HG03280 (cell line): Measurements from ENCODE around the gene RIMS4.
"Not testable (repeated sequence)": the region's sequence is repeated elsewhere in the genome, so short reads cannot be mapped to it uniquely, and the experiment has no call there.

Experiments
- ATAC-seq: cut with Tn5 transposase; IDR thresholded peaks from one replicate; pipeline ENCODE4 v1.9.1; 2021; ENCODE audit warnings: mild to moderate bottlenecking, moderate library complexity; ENCODE audit not compliant: unreplicated experiment

The RIMS4 gene

DNA sequence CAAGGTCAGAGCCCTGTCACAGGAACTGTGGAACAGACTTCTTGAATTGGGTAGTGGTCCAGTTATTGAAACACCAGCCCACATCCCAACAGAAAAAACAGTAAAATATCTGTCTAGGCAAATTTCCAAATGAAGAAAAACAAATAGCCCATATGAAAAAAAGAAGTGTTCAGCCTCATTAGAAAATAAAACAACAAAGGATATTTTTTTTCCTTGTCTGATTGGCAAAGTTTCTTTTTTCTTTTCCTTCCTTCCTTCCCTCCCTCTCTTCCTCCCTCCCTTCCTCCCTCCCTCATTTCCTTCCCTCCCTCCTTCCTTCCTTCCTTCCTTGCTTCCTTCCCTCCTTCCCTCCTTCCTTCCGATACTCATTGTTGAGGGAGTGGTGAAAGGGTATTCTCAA lies 20.6 kb upstream of the RIMS4 start:
- ATAC-seq: no peak

DNA sequence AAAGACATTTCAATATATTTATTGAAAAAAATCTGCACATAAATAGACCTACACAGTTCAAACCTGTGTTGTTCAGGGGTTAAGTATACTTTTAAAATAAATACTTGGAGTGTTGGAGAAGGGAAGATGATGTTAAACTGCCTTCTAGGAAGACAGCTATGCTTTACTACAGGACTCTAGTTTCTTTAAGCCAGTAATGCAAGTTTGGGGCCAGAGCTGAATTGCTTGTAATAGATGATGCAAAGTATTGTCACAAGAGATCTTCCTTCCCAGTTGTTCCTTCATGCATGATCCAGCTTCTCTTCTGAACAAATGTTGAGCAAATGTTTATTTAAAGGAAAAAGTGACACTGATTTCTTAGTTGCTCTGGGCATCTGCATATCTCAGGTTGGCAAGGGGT lies 20.2 kb upstream of the RIMS4 start:
- no peak for ATAC-seq

DNA sequence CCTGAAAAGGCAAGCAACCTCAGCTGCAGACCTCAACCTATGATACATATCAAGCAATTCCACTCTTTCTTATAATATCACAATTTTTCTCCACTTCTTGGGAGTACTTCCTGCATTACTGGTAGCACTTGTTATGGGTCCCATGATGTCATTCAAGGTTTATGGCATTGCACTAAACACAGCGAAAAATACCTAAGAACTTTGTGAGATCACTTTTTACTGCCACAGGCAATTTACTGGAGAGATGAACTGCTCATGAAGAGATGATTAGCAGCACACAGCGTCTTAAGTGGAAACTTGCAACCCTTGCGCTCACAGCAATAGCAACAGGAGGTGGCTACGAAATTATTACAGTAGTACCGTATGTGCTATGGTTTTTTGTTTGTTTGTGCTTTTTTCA lies 19.3 kb upstream of the RIMS4 start:
- ATAC-seq: no peak

DNA sequence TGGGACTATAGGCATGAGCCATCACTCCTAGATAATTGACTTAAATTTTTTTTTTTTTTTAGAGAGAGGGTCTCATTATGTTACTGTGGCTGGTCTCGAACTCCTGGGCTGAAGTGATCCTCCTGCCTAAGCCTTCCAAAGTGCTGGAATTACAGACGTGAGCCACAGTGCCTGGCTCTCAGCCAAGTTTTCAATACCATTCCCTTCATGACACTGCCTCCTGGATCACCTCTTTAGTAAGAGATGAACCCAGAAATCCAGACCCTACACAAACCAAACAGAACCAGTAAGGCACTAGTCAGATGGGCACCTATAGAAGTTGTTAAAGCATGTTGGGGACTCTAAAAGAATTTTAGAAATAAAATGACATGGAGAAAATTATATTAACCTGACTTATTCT lies 18.3 kb upstream of the RIMS4 start:
- ATAC-seq: no peak

DNA sequence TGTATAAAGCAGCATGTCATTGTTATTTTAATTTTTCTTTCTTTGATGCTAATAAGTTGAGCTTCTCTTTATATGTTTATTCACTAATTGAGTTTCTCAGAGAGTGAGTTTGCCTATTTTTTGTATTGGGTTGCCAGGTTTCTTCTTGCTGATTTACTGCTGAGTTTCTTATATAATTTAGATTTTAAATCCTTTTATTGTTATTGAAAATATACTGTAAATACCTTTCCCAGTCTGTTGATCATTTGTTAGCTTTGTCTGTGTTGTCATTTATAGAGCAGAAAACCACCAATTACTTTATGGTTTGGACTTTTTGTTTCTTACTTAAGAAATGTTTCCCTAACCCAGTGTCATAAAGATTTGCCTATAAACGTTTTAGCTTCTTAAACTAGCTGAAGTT lies 17.1 kb upstream of the RIMS4 start:
- ATAC-seq: no peak

DNA sequence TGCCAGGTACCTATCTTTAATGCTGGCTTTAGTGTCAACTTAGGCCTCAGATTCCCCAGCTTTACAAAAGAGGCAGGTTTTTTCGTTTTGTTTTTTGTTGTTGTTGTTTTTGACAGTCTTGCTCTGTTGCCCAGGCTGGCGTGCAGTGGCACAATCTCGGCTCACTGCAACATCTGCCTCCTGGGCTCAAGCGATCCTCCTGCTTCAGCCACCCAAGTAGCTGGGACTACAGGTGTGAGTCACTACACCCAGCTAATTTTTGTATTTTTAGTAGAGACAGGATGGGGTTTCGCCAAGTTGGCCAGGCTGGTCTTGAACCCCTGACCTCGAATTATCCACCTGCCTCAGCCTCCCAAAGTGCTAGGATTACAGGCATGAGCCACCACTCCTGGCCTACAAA lies 11.2 kb upstream of the RIMS4 start:
- not testable (repeated sequence) for ATAC-seq

DNA sequence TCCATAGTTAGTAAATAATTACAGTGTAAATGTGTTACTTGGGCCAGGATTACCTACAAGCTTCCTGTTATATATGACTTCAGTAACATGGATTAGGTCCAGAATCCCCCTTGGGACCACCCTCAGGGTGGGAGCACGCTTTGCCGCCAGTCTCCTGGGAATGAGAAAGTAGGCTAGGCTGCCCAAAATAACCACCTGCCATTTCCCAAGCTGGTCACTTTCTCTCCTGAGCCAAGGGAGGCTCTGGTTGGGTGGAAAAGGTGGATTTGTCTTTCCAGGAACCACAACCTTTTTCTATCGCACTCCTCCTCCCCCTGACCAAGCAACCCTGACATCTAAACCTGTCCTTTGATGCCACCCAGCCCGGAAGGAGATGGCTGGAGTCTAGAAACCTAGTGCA lies 9.6 kb upstream of the RIMS4 start:
- ATAC-seq: no peak

DNA sequence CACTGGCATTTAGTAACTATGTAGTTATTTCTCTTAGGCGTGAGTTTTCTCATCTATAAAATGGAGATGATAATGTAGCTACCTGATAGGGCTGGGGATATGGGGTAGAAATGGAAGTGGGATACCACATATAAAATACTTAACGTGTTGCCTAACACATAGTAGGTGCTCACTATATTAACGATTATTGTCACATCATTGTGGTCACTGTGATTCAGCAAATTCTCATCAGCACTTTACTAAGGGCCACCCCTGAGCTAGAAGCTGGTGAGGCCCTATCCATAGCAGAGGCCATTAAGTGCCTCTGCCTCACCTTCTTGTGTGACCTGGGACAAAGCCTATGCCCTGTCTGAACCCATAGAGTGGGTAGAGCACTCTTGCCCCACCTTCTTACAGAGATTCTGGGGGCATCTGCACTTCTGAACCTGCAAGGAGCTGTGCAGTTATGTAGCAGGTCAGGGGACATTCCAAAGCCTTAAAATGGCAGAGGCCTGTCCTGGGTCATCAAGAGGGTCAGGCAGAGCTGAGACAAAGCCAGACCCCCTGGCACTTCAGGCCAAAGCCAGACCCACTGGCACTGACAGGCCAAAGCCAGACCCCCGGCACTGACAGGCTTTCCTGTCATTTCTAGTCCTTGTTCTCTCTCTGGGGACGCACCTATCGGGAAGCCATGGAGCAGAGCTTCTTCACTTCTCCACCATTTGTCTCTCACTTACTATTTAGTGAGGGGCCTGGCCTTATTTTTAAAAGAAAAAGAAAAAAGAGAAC lies 7.0 kb upstream of the RIMS4 start:
- no peak for ATAC-seq

DNA sequence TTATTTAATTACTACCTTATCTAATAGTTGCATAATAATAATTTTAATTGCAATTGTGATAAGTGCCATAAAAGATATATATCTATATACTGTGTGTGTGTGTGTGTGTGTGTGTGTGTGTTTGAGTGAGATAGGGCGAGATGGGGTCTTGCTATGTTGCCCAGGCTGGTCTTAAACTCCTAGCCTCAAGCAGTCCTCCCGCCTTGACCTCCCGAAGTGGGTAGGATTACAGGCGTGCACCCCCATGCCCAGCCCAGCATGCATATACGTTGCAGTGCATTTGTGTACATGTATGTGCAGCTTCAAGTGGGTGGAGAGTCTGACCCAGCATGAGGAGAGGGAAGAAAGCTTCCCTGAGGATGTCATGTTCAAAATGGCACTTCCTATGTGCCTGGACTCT lies 4.6 kb upstream of the RIMS4 start:
- no peak for ATAC-seq

DNA sequence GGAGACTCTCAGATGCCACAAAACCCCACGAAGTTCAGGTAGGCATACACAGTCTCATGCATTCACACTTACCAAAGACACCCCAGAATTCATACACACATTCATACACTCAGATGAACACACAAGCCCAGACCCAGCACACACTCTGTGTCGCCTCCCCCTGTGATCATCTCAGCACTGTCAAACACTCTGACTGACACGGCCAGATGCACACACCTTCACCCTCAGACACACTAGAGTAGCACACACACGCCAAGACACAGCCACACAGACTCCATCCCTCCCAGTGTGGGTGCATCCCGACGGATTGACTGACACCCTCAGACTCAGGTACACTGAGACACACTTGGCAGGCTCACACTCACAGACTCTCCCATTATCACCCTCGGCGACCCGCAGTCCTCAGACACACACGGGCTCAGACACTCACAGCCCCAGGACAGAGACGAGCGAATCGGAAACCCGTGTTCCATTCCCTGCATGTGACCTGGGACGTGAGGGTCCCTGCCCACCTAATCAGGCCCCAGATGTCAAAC lies 872 bp upstream of the RIMS4 start:
- ATAC-seq: no peak

DNA sequence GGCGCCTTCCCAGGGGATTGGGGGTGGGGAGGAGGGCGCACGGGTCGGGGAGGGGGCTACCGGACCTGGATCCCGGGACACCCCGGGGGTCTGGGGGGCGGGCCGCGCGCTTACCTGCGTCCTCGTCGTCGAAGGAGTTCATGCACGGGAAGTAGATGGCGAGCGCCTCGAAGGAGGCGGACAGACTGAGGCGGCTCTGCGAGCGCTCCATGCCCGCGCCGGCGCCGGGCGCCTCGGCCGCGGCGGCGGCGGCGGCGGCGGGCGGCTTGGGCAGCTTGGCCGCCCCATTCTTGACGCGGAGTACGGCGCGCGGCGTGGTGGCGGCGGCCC lies 320 bp downstream of the RIMS4 start:
- no peak for ATAC-seq

DNA sequence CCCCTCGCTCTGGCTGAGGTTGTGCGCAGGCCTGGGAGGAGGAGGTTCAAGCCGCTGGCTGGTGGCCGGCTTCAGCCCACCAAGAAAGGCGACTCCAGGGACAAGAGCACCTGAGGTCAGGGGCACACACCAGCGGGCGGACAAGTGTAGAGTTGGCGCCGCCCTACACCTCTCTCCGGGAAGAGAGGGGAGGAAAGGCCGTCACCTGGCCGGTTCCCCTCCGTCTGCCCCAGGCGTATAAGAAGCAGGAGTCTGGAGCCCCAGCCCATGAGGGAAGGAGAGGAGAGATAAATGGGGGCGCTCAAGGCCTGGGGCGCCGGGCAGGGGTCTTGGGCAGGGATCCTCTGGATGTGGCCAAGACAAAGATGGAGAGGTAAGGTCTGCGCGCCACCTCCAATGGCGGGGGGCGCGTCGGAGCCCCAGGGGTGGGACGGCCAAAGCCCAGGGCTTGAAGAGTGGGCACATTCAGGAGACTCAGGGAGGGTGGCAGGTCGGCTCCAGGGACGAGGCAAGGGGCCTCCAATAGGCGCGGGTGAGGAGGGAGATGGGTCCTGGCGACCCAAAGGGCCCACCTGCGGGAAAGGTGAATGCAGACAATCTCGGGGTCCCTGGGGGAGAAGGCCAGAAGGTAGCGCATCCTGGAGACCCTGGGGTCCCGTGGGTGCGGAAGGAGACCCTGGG lies 826 bp downstream of the RIMS4 start:
- no peak for ATAC-seq

DNA sequence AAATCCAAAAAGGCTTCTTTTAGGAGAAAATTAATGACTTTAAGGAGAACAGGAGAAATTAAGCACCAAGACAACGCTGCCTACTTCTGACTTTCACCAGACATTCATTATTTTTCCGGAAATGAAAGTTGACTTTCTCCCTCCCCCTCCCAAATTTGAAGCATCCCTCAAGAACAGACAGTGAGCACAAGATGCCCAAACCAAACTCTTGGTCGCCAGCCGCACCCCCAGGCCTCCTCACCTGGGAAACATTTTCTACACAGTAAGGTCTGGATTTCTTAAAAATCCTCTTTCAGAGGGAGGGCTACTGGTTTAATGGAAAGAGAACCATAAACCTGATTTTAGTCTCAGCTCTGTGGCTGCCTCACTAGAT lies 2.7 kb downstream of the RIMS4 start:
- no peak for ATAC-seq

DNA sequence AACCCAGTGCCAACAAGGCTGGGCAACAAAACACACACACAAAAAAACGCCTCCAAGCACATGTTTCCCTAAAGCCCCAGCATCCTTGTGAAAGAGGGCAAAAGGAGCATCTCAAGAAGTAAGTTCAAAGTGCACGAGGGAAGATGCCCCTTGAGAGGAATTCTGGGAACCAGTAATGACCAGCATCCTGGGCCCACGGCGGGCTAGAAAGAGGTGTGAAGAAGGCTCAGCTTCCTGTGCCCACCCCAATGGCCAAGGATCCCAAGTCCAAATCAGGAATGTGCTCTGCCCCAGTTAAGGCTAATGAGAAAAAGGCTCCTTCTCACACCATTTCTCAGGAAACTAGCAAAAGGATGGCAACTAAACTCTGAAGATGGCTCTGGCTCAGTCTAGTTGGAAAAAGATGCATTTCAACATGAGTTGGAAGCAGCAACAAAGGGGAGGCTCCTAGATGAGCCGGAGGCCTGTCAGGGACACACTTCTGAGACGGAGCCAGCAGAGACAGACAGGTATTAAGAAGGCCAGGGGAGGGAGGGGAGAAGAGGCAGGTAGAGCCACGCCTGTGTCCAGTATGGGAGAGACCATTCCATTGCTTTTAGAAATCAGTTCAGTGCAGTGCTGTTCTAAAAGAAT lies 3.2 kb downstream of the RIMS4 start:
- ATAC-seq: no peak

DNA sequence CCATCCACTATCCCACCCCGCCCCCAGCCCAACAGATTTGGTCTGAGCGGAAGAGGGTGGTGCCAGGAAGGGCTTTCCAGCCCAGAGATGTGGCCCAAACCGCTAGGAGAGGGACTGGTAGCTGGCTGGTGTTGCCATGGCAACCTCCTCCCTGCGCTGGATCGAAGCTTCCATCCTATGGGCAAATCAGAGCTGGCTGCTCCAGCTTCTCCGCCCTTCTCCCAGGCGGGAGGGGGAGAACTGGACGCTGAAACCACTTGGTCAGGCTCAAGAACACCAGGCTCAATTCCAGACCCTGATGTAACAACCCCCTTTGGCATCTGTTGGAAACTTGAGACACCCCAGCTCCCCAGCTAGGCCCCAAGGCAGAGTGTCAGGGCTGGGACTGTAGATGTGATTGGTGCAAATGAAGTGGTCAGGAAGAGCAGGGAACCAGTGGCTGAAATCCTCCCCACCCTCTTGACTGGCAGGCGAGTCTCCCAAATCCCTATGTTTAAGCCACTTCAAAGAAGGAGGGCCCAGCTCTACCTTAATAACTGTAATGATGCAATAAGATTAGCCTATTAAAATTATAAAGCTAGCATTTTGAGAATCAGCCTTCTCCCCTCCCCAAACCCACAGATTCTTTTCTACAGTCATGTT lies 4.2 kb downstream of the RIMS4 start:
- no peak for ATAC-seq

DNA sequence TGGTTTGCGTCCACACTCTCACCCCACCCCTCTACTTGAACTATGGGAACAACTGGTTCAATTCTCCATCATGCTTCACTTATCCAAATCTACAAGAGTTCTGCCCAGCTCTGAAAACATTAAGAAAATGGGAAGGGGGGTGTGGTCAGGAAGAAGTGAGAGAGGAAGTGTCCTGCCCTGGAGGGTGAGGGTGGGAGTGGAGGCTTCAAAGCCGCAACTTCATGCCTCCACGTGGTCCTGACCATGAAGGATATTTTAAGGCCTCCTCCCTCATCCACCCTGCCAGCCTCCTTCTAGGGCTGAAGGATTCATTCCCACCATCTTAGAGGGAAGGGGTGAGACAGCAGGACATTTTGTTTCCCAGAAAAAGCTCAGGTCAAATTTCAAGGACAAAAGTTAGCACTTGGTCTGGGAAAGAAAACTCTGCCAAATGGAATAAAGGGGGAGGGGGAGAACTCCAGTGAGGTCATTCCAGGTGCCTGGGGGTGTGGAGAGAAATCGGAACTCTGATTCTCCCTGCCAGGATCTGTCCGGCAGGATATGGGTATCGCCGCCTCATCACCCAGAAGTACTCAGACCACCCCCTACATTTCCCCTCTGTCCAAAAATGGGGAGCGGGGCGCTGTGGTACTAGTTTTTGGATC lies 4.9 kb downstream of the RIMS4 start:
- ATAC-seq: no peak

DNA sequence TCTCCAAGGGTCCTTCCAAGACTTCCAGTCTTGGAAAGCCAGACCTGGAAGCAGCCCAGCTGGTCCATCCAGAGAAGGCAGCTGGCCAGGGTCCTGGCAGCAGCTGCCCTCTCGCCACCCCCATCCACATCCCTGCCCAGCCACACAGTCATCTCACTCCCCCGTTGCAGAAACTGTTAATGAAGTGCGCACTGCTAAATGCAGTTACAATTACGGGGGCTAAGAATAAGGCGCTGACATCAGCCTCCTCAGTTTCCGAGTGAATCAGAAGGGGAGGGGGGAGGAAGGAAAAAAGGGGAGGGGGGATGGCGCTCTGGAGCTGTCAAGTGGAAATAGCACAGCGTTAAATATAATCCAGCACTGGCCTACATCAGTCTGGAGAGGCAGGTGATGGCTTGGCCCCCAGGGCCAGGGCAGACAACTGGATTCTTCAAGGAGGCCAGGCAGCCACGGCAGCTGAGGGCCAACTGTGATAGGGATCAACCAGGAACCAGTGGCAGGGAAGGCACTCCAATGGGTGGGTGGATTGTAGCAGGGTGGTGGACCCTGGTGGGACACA lies 6.9 kb downstream of the RIMS4 start:
- ATAC-seq: no peak

DNA sequence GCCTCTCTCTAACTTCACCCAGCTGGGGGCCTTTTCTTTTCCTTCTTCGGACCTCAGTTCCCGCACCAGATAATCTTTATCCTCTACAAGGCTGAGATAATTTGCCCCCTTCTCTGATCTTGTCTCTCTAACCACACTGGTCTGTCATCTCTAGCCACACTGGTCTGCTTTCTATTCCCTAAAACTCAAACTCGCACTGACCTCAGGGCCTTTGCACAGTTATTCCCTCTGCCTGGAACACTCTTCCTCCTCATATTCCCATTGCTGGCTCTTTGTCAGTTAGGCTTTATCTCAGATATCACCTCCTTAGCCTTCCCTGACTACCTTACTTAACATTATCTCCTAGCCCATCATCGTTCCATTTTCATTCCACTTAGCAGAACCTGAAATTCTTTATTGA lies 7.6 kb downstream of the RIMS4 start:
- no peak for ATAC-seq

DNA sequence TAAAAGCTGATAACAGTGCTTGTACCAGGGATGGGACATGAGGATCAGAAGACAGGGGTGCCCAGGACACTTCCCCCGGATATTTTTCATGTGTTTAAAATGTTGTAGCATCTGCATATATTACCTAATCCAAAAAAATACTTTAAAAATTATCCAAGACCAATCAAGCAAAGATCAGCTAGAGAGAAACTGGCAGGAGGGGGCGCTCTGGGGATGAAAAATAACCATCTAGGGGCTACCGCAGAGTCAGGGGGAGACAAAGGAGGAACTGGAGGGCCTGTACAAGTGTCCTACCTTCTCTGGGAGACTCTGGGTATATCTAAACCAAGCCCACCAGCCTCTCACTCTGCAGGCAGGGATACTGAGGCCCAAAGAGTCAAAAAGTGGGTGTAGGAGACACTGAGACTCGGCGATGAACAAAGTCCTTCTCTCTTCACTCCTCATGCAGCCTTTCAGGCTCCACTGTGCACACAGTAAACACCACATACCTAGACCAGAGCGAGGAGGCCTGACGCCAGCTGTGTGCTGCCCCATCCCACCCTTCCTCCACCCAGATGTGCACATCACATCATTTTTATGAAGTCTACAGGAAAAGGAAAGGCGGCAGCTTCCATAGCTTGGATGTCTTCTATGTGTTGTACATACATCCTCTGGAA lies 9.8 kb downstream of the RIMS4 start:
- ATAC-seq: no peak

DNA sequence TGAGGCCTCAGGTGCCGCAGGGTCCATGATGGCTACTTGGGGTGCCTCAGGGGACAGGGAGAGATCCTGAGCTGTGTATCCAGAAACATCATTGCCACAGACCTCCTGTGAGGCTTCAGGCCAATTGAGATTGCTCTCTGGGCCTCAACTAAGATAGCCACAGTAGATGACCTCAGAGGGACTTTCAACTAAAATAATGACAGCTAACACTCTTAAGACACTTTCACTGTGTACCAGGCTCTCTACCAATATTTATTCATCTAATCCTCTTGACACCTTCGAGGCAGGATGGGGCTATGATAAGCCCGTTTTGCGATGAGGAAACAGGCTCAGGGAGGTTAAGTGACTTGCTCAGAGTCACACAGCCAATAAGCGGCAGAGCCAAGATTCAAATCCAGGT lies 10.7 kb downstream of the RIMS4 start:
- ATAC-seq: no peak
